Epithelial cell of proximal tubule (primary cell): ENCODE results near the gene PLA2G4C. TPM values are rescaled to one million over a fixed set of nuclear protein-coding genes. Genes with fewer than 3 reads are reported as not detected.
"Not testable (repeated sequence)": the region's sequence is repeated elsewhere in the genome, so short reads cannot be mapped to it uniquely, and the experiment has no call there.

Experiments used
- DNase-seq: peaks from one replicate; pipeline ENCODE4 v3.0.0-alpha.2; 2011; ENCODE audit warnings: low read depth
- H3K4me3 ChIP-seq: 2 replicates; pipeline ENCODE4 v1.5.1; 2011; ENCODE audit warnings: low read depth, mild to moderate bottlenecking, low read length
- total RNA-seq: library from RNA; depleted of rRNA; stranded (reverse); fragments of >200 nt; gene quantifications from 2 replicates; pipeline ENCODE4 v1.2.3, GENCODE V29; 2015
- TF ChIP-seq, protein P1 (sequence below): conservative IDR thresholded peaks from 2 replicates; pipeline ENCODE4 v1.5.1; 2012; ENCODE audit warnings: low read depth, mild to moderate bottlenecking, low read length

PLA2G4C gene
- total RNA-seq, 1 donor from 2014 or later, result 4.7 TPM

DNA sequence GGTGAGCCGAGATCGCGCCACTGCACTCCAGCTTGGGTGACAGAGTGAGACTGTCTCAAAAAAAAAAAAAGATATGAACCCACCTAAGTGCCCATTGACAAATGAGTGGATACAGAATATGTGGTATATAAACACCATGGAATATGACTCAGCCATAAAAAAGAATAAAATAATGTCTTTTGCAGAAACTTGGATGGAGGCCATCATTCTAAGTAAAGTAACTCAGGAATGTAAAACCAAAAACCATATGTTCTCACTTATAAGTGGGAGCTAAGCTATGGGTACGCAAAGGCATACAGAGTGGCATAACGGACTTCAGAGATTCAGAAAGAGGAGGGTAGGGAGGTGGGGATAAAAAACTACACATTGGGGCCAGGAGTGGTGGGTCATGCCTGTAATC is 29.5 kb downstream of the PLA2G4C start:
- no peak for DNase-seq
- TF ChIP-seq, protein P1, sequence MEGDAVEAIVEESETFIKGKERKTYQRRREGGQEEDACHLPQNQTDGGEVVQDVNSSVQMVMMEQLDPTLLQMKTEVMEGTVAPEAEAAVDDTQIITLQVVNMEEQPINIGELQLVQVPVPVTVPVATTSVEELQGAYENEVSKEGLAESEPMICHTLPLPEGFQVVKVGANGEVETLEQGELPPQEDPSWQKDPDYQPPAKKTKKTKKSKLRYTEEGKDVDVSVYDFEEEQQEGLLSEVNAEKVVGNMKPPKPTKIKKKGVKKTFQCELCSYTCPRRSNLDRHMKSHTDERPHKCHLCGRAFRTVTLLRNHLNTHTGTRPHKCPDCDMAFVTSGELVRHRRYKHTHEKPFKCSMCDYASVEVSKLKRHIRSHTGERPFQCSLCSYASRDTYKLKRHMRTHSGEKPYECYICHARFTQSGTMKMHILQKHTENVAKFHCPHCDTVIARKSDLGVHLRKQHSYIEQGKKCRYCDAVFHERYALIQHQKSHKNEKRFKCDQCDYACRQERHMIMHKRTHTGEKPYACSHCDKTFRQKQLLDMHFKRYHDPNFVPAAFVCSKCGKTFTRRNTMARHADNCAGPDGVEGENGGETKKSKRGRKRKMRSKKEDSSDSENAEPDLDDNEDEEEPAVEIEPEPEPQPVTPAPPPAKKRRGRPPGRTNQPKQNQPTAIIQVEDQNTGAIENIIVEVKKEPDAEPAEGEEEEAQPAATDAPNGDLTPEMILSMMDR, result no peak
- H3K4me3 ChIP-seq, result no peak overlapping the region

DNA sequence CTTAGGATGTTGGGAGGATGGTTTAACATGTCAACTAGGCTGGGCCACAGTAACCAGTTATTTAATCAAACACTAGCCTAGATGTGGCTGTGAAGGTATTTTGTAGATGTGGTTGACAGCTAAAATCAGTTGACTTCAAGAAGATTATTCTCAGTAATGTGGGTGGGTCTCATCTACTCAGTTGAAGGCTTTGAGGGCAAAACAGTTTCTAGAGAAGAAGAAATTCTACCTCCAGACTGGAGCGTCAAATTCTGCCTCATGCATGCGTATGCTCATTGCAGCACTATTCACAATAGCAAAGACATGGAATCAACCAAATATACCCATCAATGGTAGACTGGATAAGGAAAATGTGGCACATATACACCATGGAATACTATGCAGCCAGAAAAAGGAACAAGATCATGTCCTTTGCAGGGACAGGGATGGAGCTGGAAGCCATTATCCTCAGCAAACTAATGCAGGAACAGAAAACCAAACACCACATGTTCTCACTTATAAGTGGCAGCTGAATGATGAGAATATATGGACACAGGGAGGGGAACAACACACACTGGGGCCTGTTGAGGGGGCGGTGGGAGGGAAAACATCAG is 40.3 kb downstream of the PLA2G4C start:
- H3K4me3 ChIP-seq, DNase-seq: not testable (repeated sequence)

DNA sequence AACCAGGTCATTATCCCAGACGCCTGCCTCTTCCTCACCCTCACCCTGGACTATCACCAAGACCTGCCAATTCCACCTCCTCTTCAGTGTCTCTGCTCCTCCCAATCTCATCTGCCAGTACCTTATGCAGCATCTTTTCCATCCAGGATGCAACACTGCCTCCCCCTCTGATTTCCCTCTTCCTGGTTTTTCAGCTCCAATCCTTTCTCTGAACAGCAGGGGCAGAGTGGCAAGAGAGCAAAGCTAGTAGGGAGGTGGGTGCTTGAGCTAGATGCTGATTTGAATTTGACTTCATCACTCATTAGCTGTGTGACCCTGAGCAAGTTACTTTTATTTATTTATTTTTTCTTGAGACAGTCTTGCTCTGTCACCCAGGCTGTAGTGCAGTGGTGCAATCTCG is 41.2 kb downstream of the PLA2G4C start:
- TF ChIP-seq, protein P1, result no peak
- DNase-seq, result no peak
- no peak overlapping the region for H3K4me3 ChIP-seq

DNA sequence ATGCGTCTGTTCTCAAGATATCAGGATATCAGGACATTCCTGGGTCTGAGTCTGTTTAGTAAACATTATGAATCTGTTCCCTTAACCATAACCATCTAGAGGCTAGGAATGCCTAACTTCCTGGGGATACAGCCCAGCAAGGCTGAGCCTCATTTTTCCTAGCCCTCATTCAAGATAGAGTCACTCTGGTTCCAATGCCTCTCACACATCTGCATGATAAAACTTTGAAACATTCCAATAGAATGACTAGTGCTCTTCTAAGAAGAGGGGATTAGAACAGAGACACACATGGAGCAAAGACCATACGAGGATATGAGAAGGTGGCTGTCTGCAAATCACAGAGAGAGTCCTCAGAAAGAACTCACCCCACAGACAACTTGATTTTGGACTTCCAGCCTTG is 46.1 kb downstream of the PLA2G4C start:
- DNase-seq, result no peak
- TF ChIP-seq, protein P1, result no peak
- no peak overlapping the region for H3K4me3 ChIP-seq

DNA sequence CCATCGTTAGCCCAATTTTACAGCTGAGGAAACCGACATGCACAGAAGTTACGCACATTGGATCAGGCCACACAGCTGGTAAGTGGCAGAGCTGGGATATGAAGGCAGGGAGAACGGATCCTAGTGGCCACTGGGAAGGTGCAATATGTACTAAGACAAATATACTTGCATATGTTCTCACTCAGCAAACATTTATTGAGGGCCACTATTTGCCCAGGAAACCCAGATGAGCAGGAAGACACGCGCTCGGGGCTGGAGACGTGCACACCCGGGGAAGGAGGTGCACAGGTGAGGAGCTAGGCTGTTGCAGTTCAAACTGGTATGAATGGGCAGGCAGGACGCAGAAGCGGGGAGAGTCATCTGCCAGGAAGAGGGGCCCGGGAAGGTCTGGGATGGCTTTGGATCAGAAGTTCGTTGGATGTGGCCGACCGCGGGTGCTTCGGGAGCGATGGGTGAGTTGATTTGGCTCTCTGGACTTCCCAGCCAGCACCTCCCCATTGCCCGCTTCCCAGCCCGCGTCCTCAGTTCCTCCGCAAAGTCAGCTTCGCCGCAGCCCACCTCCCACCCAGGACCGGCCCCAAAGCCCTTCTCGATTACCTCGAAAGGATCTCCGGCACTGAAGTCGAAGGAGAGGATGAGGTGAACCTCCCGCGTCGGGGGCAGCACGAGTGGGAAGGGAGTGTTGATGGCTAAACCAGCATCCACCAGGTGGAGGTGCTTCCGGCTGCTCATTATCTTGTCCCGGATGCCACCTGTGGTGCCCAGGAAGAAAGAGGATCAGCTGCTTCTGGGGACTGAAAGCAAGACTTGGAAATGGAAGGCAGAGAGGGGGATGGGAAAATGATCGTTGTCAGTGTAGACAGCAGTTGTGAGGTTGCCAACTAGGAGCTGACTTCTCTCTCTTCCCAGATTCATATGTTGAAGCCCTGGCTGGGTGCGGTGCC is 48.9 kb downstream of the PLA2G4C start:
- no peak overlapping the region for H3K4me3 ChIP-seq
- TF ChIP-seq, protein P1, result no peak
- DNase-seq, result no peak

DNA sequence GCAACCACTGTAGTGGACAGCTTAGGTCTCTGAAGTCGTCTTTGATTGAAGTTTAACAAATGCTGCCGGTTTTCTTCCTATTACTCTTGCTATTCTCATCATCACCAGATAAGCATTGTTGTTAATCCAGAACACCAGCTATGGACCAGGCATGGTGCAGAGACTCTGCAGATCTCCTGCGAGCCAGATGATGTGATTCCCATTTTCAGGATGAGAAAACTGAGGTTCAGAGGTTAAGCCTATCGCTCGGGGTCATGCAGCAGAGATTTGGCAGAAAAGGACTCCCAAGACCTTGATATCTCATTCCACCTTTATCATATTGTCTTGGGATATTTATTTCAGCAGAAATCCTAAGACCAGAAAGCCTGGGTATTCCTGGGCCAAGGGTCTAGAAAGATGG is 50.2 kb downstream of the PLA2G4C start:
- H3K4me3 ChIP-seq, result no peak overlapping the region
- TF ChIP-seq, protein P1, result no peak
- DNase-seq, result no peak

DNA sequence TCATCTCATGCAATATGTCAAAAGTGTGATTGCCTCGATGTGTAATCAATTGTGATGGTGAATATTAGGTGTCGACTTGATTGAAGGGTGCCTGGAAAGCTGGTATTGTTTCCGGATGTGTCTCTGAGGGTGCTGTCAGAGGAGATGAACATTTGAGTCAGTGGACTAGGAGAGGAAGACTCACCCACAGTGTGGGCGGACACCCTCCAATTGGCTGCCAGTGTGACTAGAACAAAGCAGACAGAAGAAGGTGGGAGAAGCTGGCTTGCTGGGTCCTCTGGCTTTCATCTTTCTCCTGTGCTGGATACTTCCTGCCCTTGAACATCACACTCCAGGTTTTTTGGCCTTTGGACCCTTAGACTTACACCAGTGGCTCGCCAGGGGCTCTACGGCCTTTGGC is 51.3 kb downstream of the PLA2G4C start:
- TF ChIP-seq, protein P1, result no peak
- no peak overlapping the region for H3K4me3 ChIP-seq
- DNase-seq, result no peak
